ENCODE results near the gene PPP1CC. TPM values are rescaled to one million over a fixed set of nuclear protein-coding genes. Genes with fewer than 3 reads are reported as not detected.

The PPP1CC gene
- polyA plus RNA-seq, 1 of the 3 experiments (the other 2 are of a cell fraction): 62.0 TPM

GRCh38 chr12:110763583-110763982 lies 20.9 kb upstream of the PPP1CC start:
- Histone ChIP-seq H3K4me3 (ENCODE audit: low read depth in 2 of 2, low read length in 1 of 2) (no peak overlapping the region), H3K9me2 (no peaks in the 10 kb centered on the region), H3K27ac (ENCODE audit: low read depth in 2 of 2, low read length in 1 of 2) (no peak overlapping the region), H2AFZ (ENCODE audit: low read depth) (no peak overlapping the region), H3K9ac (no peak overlapping the region), H3K27me3 (ENCODE audit: insufficient read depth) (no peaks in the 10 kb centered on the region), H3K9me3 (no peaks in the 10 kb centered on the region), H3K4me1 (ENCODE audit: control insufficient read depth in 1 of 2, insufficient read depth in 2 of 2, low read depth in 1 of 2, low read length in 1 of 2) (no peaks in the 10 kb centered on the region), H3F3A (replicated peaks; ENCODE audit: insufficient read depth) (no peaks in the 10 kb centered on the region), H3K79me2 (ENCODE audit: insufficient read depth) (no peaks in the 10 kb centered on the region), H3K4me2 (no peak overlapping the region), H3K36me3 (replicated peaks in 1 of 2; ENCODE audit: control insufficient read depth in 1 of 2, insufficient read depth in 2 of 2, low read length in 1 of 2) (no peaks in the 10 kb centered on the region), H4K20me1 (ENCODE audit: insufficient read depth) (no peaks in the 10 kb centered on the region)
- POLR2A ChIA-PET: no interaction called here
- TF ChIP-seq EP300 (IDR thresholded peaks at IDR 0.05; ENCODE audit: borderline replicate concordance in 1 of 2, low read depth in 1 of 2, low read length in 1 of 2) (no peak), JUND (IDR thresholded peaks at IDR 0.05) (no peak), CTCF (IDR thresholded peaks at IDR 0.05) (no peak), REST (IDR thresholded peaks at IDR 0.05; ENCODE audit: low read depth, low read length) (no peak)
- DNase-seq: no peak
- 84% methylated on average over 6 of the region's 7 CpGs for WGBS (ENCODE audit: low lambda C conversion rate)
- CTCF ChIA-PET: interaction anchor here (1.6 kb wide), 1 partner anchor 19 kb away, joined by 4 read pairs; no protein-coding TSS in a partner anchor

GRCh38 chr12:110762891-110763290 lies 20.2 kb upstream of the PPP1CC start:
- Histone ChIP-seq H3K9ac (no peak overlapping the region), H3K4me3 (ENCODE audit: low read depth in 2 of 2, low read length in 1 of 2) (no peak overlapping the region), H3K4me2 (no peak overlapping the region), H3K27me3 (ENCODE audit: insufficient read depth) (no peaks in the 10 kb centered on the region), H2AFZ (ENCODE audit: low read depth) (no peak overlapping the region), H3K4me1 (ENCODE audit: control insufficient read depth in 1 of 2, insufficient read depth in 2 of 2, low read depth in 1 of 2, low read length in 1 of 2) (no peaks in the 10 kb centered on the region), H3K79me2 (ENCODE audit: insufficient read depth) (no peaks in the 10 kb centered on the region), H4K20me1 (ENCODE audit: insufficient read depth) (no peaks in the 10 kb centered on the region), H3K9me3 (no peaks in the 10 kb centered on the region), H3K36me3 (replicated peaks in 1 of 2; ENCODE audit: control insufficient read depth in 1 of 2, insufficient read depth in 2 of 2, low read length in 1 of 2) (no peaks in the 10 kb centered on the region), H3K9me2 (no peaks in the 10 kb centered on the region), H3K27ac (ENCODE audit: low read depth in 2 of 2, low read length in 1 of 2) (no peak overlapping the region), H3F3A (replicated peaks; ENCODE audit: insufficient read depth) (no peaks in the 10 kb centered on the region)
- POLR2A ChIA-PET: no interaction called here
- 83% methylated on average over 3 of the region's 3 CpGs for WGBS (ENCODE audit: low lambda C conversion rate)
- no peak for DNase-seq
- TF ChIP-seq SIN3A (IDR thresholded peaks at IDR 0.05; ENCODE audit: borderline replicate concordance, low read depth, low read length) (no peak), IRF3 (IDR thresholded peaks at IDR 0.05; ENCODE audit: low read depth, low read length) (no peak), GATA2 (CRISPR knock-in tag; IDR thresholded peaks at IDR 0.05) (no peak), EP300 (IDR thresholded peaks at IDR 0.05; ENCODE audit: borderline replicate concordance in 1 of 2, low read depth in 1 of 2, low read length in 1 of 2) (no peak), USF1 (IDR thresholded peaks at IDR 0.05; ENCODE audit: borderline replicate concordance, low read depth) (no peak), REST (IDR thresholded peaks at IDR 0.05; ENCODE audit: low read depth, low read length) (no peak), NRF1 (IDR thresholded peaks at IDR 0.05; ENCODE audit: low read depth, low read length) (no peak), TCF12 (IDR thresholded peaks at IDR 0.05) (no peak), ELF1 (IDR thresholded peaks at IDR 0.05) (no peak), TAF1 (IDR thresholded peaks at IDR 0.05; ENCODE audit: borderline replicate concordance, low read depth, low read length) (no peak), USF2 (IDR thresholded peaks at IDR 0.05; ENCODE audit: borderline replicate concordance, low read depth, low read length) (no peak), RAD21 (IDR thresholded peaks at IDR 0.05; ENCODE audit: low read length) (no peak), TEAD4 (IDR thresholded peaks at IDR 0.05; ENCODE audit: borderline replicate concordance, insufficient read depth) (no peak)
- CTCF ChIA-PET: interaction anchor here (1.6 kb wide), 1 partner anchor 18 kb away, joined by 4 read pairs; no protein-coding TSS in a partner anchor

Data from SK-N-SH (cell line).